Body of pancreas (tissue), 4 donors: ENCODE measurements around the gene MARK4.

Experiments
- POLR2A ChIP-seq, 3 donors: fragments of 450-650 bp; IDR thresholded peaks; one replicate each; pipeline ENCODE4 v1.6.1; 2016; ENCODE audit warnings: antibody characterized with exemption in 3 of 3, mild to moderate bottlenecking in 2 of 3
- TF ChIP-seq, protein P1 (sequence below), 7 experiments: fragments of 450-650 bp in 4 of 7; fragments of 200-600 bp in 3 of 7; sonication (generic) in 3 of 7; IDR thresholded peaks; one replicate each; pipeline ENCODE4 v1.5.1; 2016 to 2019; ENCODE audit warnings: antibody characterized with exemption in 7 of 7

DNA sequence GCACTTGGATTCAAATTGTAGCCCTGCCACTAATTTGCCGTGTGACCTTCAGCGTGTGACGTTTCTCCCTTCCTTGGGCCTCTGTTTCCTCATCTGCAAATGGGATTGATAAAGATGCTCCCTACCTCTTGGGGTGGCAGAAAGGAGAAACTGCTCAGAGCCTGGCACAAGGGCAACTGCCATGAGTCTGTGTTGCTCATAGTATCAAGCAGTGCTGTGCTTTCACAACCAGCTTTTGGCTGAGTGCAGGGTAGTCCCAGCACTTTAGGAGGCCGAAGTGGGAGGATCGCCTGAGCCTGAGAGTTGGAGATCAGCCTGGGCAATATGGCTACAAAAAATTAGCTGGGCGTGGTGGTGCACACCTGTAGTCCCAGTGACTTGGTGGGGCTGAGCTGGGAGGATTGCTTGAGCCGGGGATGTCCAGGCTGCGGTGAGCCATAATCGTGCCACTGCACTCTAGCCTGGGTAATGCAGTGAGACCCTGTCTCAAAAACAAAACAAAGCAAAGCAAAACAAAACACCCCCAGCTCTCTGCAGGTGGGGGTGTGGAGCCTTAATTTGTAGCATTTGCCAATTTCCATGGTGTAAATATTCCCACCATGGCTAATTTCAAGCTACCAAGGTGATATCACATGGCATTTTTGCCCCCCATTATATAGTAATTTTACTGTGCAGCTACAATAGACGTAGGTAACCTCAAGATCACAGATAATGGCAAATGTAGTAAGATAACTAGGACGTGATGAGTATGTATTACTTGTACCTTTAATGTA is 1.6 kb upstream of the MARK4 start:
- TF ChIP-seq, protein P1, sequence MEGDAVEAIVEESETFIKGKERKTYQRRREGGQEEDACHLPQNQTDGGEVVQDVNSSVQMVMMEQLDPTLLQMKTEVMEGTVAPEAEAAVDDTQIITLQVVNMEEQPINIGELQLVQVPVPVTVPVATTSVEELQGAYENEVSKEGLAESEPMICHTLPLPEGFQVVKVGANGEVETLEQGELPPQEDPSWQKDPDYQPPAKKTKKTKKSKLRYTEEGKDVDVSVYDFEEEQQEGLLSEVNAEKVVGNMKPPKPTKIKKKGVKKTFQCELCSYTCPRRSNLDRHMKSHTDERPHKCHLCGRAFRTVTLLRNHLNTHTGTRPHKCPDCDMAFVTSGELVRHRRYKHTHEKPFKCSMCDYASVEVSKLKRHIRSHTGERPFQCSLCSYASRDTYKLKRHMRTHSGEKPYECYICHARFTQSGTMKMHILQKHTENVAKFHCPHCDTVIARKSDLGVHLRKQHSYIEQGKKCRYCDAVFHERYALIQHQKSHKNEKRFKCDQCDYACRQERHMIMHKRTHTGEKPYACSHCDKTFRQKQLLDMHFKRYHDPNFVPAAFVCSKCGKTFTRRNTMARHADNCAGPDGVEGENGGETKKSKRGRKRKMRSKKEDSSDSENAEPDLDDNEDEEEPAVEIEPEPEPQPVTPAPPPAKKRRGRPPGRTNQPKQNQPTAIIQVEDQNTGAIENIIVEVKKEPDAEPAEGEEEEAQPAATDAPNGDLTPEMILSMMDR (IDR thresholded peaks at IDR 0.05) = no peak
- TF ChIP-seq POLR2A (IDR thresholded peaks at IDR 0.05) = no peak
